CD4-positive, alpha-beta T cell treated with Interleukin-17A for 1 hour (primary cell): ENCODE data around the gene BIN1.

ENCODE experiments used
- DNase-seq: peaks from one replicate; pipeline ENCODE4 v3.0.0-alpha.2; 2020

BIN1 gene

GRCh38 chr2:127015106-127015910 is 91.6 kb downstream of the BIN1 start:
- no peak for DNase-seq

- DNase-seq = no peak
Observed at GRCh38 chr2:127014630-127015029, 92.3 kb downstream of the BIN1 start.

GRCh38 chr2:127014224-127014623 is 92.7 kb downstream of the BIN1 start:
- no peak for DNase-seq

GRCh38 chr2:127012868-127013267 is 94.1 kb downstream of the BIN1 start:
- DNase-seq = no peak

- DNase-seq = no peak
Observed at GRCh38 chr2:127012215-127012614, 94.7 kb downstream of the BIN1 start.

- DNase-seq = no peak
Observed at GRCh38 chr2:127011796-127012195, 95.2 kb downstream of the BIN1 start.

- no peak for DNase-seq
Observed at GRCh38 chr2:127011231-127011661, 95.7 kb downstream of the BIN1 start.

- DNase-seq = no peak
Observed at GRCh38 chr2:127008265-127009015, 98.5 kb downstream of the BIN1 start.

- DNase-seq = no peak
Observed at GRCh38 chr2:127007652-127008051, 99.3 kb downstream of the BIN1 start.

- no peak for DNase-seq
Observed at GRCh38 chr2:127006962-127007361, 100.0 kb downstream of the BIN1 start.

GRCh38 chr2:127004893-127005600 is 101.9 kb downstream of the BIN1 start:
- DNase-seq = no peak

GRCh38 chr2:127003070-127003800 is 103.7 kb downstream of the BIN1 start:
- DNase-seq = no peak

- DNase-seq = no peak
Observed at GRCh38 chr2:127001751-127002150, 105.2 kb downstream of the BIN1 start.

GRCh38 chr2:127000937-127001336 is 106.0 kb downstream of the BIN1 start:
- no peak for DNase-seq

- no peak for DNase-seq
Observed at GRCh38 chr2:127000194-127000593, 106.8 kb downstream of the BIN1 start.

- no peak for DNase-seq
Observed at GRCh38 chr2:126999106-126999756, 107.7 kb downstream of the BIN1 start.

GRCh38 chr2:126998486-126998885 is 108.5 kb downstream of the BIN1 start:
- DNase-seq = no peak
